Right atrium auricular region (tissue), 2 donors: ENCODE results near the gene VAT1L. TPM values are rescaled to one million over a fixed set of nuclear protein-coding genes. Genes with fewer than 3 reads are reported as not detected.

Source experiments
- DNase-seq: peaks from one replicate; pipeline ENCODE4 v3.0.0-alpha.2; 2019; ENCODE audit warnings: low spot score
- H3K27ac ChIP-seq, 2 donors: fragments of 200-600 bp; sonication (generic); 1 replicate in 1 of 2; 2 replicates in 1 of 2; pipeline ENCODE4 v1.5.1; 2016 to 2019
- H3K27me3 ChIP-seq, 2 donors: fragments of 200-600 bp; sonication (generic); one replicate each; pipeline versions ENCODE4 v1.5.1 to v1.6.0; 2017 to 2019
- H3K36me3 ChIP-seq: fragments of 200-600 bp; sonication (generic); one replicate; pipeline ENCODE4 v1.5.1; 2016
- H3K4me1 ChIP-seq, 2 donors: fragments of 200-600 bp; sonication (generic); one replicate each; pipeline versions ENCODE4 v1.5.1 to v1.6.0; 2017 to 2019
- H3K4me3 ChIP-seq, 2 donors: fragments of 200-600 bp; sonication (generic); 1 replicate in 1 of 2; 2 replicates in 1 of 2; pipeline ENCODE4 v1.5.1; 2017 to 2019; ENCODE audit warnings: mild to moderate bottlenecking in 1 of 2, moderate library complexity in 1 of 2
- H3K9me3 ChIP-seq, 2 donors: fragments of 200-600 bp; sonication (generic); one replicate each; pipeline ENCODE4 v1.5.1; 2019
- total RNA-seq, 2 donors: library from RNA; depleted of rRNA; stranded (reverse); fragments of >200 nt; gene quantifications; one replicate each; pipeline ENCODE4 v1.1.0, GENCODE V29; 2016
- TF ChIP-seq, protein P1 (sequence below), 2 donors: fragments of 200-600 bp; sonication (generic); IDR thresholded peaks; one replicate each; pipeline ENCODE4 v1.5.1; 2019; ENCODE audit warnings: antibody characterized with exemption in 2 of 2

Gene VAT1L
- total RNA-seq, 2 donors from 2014 or later, result 10.3 to 20.6 TPM

DNA sequence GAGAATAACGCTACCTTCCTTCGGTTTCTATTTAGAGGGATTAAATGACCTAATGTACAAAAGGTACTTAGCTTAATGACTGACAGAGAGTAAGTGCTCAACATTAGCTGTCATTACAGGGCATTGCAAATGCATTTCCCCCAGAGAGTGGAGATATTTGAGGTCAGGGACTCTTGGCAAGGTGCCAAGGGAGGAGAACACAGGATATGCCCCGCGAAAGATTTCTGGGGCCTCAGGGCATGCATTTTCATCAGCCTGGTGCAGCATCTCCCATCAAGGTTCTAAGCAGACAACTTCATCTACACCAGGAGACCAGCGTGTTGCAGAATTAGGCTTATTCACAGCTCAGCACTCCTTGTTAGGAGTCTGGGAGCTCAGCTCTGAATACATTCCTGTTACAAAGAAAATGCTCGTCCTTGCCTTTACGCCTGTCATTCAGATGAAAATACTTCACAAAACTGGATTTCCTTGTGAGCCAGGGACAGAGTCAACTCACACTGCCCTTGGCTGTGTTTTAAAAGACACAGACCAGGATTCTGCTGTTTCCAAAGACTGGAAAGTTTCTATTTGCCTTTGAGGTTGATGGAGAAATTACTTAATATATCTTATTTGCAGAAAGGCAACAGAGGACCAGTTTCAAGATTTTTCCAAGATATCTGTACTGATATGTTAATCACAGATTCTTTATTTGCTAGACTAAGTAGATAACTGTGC, 108.2 kb downstream of the VAT1L start:
- peaks cover 0 to 7% of the 10 kb centered on the region in 2 donors for H3K4me1 ChIP-seq
- no peak overlapping the region for H3K4me3 ChIP-seq
- no peaks in the 10 kb centered on the region for H3K9me3 ChIP-seq
- H3K27ac ChIP-seq, result no peak overlapping the region
- no peaks in the 10 kb centered on the region for H3K27me3 ChIP-seq
- no peaks in the 10 kb centered on the region for H3K36me3 ChIP-seq
- TF ChIP-seq, protein P1, sequence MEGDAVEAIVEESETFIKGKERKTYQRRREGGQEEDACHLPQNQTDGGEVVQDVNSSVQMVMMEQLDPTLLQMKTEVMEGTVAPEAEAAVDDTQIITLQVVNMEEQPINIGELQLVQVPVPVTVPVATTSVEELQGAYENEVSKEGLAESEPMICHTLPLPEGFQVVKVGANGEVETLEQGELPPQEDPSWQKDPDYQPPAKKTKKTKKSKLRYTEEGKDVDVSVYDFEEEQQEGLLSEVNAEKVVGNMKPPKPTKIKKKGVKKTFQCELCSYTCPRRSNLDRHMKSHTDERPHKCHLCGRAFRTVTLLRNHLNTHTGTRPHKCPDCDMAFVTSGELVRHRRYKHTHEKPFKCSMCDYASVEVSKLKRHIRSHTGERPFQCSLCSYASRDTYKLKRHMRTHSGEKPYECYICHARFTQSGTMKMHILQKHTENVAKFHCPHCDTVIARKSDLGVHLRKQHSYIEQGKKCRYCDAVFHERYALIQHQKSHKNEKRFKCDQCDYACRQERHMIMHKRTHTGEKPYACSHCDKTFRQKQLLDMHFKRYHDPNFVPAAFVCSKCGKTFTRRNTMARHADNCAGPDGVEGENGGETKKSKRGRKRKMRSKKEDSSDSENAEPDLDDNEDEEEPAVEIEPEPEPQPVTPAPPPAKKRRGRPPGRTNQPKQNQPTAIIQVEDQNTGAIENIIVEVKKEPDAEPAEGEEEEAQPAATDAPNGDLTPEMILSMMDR (IDR thresholded peaks at IDR 0.05), result no peak
- DNase-seq, result no peak

DNA sequence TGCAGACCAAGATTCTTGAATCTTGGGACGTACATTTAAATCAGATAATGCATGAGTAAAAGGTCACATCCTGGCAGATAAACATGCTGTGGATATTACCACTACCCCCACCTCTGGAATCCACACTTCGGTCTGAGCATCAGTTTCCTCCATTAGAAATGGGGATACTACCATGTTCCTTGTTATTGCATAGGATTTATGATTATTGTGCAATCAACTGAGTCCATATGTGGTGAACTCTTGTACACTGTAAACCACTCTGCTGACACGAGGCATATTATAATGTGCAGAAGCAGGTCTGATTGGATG, 108.7 kb downstream of the VAT1L start:
- H3K27me3 ChIP-seq, result no peaks in the 10 kb centered on the region
- no peak overlapping the region for H3K27ac ChIP-seq
- H3K4me1 ChIP-seq, result peaks cover 0 to 7% of the 10 kb centered on the region in 2 donors
- TF ChIP-seq, protein P1 (IDR thresholded peaks at IDR 0.05), result no peak
- no peak overlapping the region for H3K4me3 ChIP-seq
- no peak for DNase-seq
- H3K36me3 ChIP-seq, result no peaks in the 10 kb centered on the region
- no peaks in the 10 kb centered on the region for H3K9me3 ChIP-seq

DNA sequence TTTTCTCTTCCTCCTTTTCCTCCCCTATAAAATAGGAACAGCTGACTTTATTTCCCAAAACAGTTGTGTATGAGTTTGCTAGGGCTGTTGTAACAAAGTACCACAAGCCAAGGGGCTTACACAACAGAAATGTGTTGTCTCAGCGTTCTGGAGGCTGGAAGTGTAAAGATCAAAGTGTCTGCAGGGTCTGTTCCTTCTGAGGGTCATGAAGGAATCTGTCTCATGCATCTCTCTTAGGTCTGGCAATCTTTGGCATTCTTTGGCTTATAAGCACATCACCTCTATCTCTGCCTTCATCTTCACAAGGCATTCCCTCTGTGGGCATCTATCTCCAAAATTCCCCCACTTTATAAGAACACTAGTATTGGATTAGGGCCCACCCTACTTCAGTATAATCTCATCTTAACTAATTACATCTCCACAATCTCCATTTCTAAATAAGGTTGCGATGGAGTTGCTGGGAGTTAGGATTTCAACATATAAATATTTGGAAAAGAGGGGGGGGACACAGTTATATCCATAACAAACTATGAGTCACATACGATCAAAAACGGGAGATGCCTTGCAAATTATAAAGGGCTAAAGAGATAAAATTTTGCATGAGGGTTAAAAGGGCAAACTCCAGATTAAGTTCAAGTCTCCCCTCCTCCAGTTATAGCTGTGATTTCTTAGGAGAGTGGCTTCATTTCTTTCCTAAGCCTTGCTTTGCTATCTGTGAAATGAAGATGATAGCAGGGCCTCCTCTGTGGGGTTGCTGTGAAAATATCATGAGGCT, 109.7 kb downstream of the VAT1L start:
- Histone ChIP-seq H3K27me3 (no peaks in the 10 kb centered on the region), H3K9me3 (no peaks in the 10 kb centered on the region), H3K4me3 (no peak overlapping the region), H3K4me1 (peaks cover 0 to 7% of the 10 kb centered on the region in 2 donors), H3K36me3 (no peaks in the 10 kb centered on the region), H3K27ac (no peak overlapping the region)
- DNase-seq, result no peak
- TF ChIP-seq, protein P1 (IDR thresholded peaks at IDR 0.05), result no peak

DNA sequence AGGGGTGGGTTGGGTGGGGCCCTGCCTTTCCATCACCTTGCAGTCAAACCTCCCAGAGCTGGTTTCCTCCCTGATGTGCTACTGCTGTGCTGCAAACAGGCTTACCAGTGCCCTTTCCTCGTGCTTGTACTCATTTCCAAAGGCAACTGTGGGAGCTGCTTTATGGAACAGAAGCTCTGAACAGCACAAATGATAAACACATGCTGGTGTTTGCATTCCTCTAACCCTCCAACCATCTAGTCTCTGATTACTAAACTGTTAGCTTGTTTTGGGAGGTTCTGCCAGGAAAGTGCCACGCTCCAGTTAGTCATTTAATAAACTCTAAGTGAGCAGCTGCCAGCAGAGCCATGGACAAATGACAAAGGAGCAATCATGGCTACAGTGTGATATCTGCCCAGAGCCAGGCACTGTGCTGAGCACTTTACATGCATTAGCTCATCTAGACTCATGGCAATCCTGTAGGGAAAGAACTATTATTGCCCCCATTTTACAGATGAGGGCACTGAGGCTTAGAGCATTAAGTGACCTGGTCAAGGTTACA, 110.4 kb downstream of the VAT1L start:
- H3K36me3 ChIP-seq, result no peaks in the 10 kb centered on the region
- H3K9me3 ChIP-seq, result no peaks in the 10 kb centered on the region
- H3K4me1 ChIP-seq, result peaks cover 0 to 7% of the 10 kb centered on the region in 2 donors
- TF ChIP-seq, protein P1 (IDR thresholded peaks at IDR 0.05), result no peak
- H3K27ac ChIP-seq, result no peak overlapping the region
- DNase-seq, result no peak
- H3K4me3 ChIP-seq, result no peak overlapping the region
- no peaks in the 10 kb centered on the region for H3K27me3 ChIP-seq

DNA sequence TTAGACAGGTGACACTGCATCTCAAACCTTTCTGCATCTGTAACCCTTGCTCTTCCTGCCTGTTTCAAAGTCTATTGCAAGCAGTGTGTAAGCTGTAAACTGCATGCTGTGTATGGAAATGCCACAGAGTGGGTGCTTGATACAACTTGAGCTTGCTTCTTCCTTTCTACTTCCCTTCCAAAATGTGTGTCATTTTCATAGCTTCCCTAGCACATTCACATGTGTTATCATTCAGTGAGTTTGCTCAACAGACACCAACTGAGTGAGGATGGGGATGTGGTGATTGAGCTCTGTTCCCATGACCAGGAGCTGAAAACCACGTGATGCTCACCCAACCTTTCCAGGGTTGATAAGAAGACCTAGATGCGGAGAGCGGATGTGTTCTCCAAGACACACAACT, 111.1 kb downstream of the VAT1L start:
- Histone ChIP-seq H3K36me3 (no peaks in the 10 kb centered on the region), H3K4me3 (no peak overlapping the region), H3K27me3 (no peaks in the 10 kb centered on the region), H3K27ac (no peak overlapping the region), H3K4me1 (peaks cover 0 to 7% of the 10 kb centered on the region in 2 donors), H3K9me3 (no peaks in the 10 kb centered on the region)
- no peak for DNase-seq
- TF ChIP-seq, protein P1 (IDR thresholded peaks at IDR 0.05), result no peak
